ENCODE measurements around the gene PWWP2B. TPM values are rescaled to one million over a fixed set of nuclear protein-coding genes. Genes with fewer than 3 reads are reported as not detected.

Gene PWWP2B
- total RNA-seq, 2 donors from 2014 or later, result 11.8 to 12.7 TPM

GRCh38 chr10:132446661-132447445 lies 49.9 kb downstream of the PWWP2B start:
- intact Hi-C loops (cut with DNase I), result loop anchor here in 1 of 2 donors (10.0 kb wide), 1 partner anchor 222 kb away; no protein-coding TSS in a partner anchor
- DNase-seq, result no peak

GRCh38 chr10:132447446-132448247 lies 50.6 kb downstream of the PWWP2B start:
- intact Hi-C loops (cut with DNase I), result loop anchor here in 1 of 2 donors (10.0 kb wide), 1 partner anchor 223 kb away; no protein-coding TSS in a partner anchor
- DNase-seq, result no peak
- peak in 1 of 2 donors; percentile 7 for ATAC-seq

More at GRCh38 chr10:132446661-132447445, 49.9 kb downstream of the PWWP2B start:
- ATAC-seq, result peak; percentile 48 to 54

- intact Hi-C loops (cut with DNase I), result loop anchor here in 1 of 2 donors (10.0 kb wide), 1 partner anchor 223 kb away; no protein-coding TSS in a partner anchor
- peak; percentile 47 to 50 for ATAC-seq
- DNase-seq, result peak; percentile 73
These were observed 51.3 kb downstream of the PWWP2B start for GRCh38 chr10:132448248-132448731.

- ATAC-seq (no peak), DNase-seq (no peak)
- intact Hi-C loops (cut with DNase I), result loop anchor here in 1 of 2 donors (10.0 kb wide), 1 partner anchor 224 kb away; no protein-coding TSS in a partner anchor
These were observed 52.2 kb downstream of the PWWP2B start for GRCh38 chr10:132449051-132449810.

GRCh38 chr10:132449811-132450181 lies 52.8 kb downstream of the PWWP2B start:
- intact Hi-C loops (cut with DNase I), result loop anchor here in 1 of 2 donors (10.0 kb wide), 1 partner anchor 225 kb away; no protein-coding TSS in a partner anchor
- ATAC-seq, result no peak

GRCh38 chr10:132450466-132450824 lies 53.4 kb downstream of the PWWP2B start:
- DNase-seq (no peak), ATAC-seq (no peak)
- intact Hi-C loops (cut with DNase I), result no loop called here

More at GRCh38 chr10:132449811-132450181, 52.8 kb downstream of the PWWP2B start:
- DNase-seq, result no peak

GRCh38 chr10:132450825-132451505 lies 54.0 kb downstream of the PWWP2B start:
- intact Hi-C loops (cut with DNase I), result no loop called here
- ATAC-seq (no peak), DNase-seq (no peak)

- DNase-seq (no peak), ATAC-seq (no peak)
- intact Hi-C loops (cut with DNase I), result loop anchor here (2.0 kb wide), 2 partner anchors 61 to 229 kb away; no protein-coding TSS in a partner anchor
These were observed 54.7 kb downstream of the PWWP2B start for GRCh38 chr10:132451506-132452215.

- DNase-seq, result no peak
- intact Hi-C loops (cut with DNase I), result loop anchor here (2.0 kb wide), 2 partner anchors 61 to 229 kb away; no protein-coding TSS in a partner anchor
- ATAC-seq, result peak; percentile 8 to 13
These were observed 55.2 kb downstream of the PWWP2B start for GRCh38 chr10:132452216-132452650.

GRCh38 chr10:132452651-132453469 lies 55.9 kb downstream of the PWWP2B start:
- ATAC-seq (peak; percentile 84 to 91), DNase-seq (peak; percentile 85)
- intact Hi-C loops (cut with DNase I), result loop anchor here (1.0 to 2.0 kb wide), 3 partner anchors 62 to 230 kb away; no protein-coding TSS in a partner anchor

GRCh38 chr10:132453470-132453861 lies 56.5 kb downstream of the PWWP2B start:
- DNase-seq, result no peak
- intact Hi-C loops (cut with DNase I), result loop anchor here (1.0 to 2.0 kb wide), 3 partner anchors 63 to 231 kb away; no protein-coding TSS in a partner anchor
- ATAC-seq, result no peak

GRCh38 chr10:132454296-132455198 lies 57.5 kb downstream of the PWWP2B start:
- DNase-seq (no peak), ATAC-seq (no peak)
- intact Hi-C loops (cut with DNase I), result no loop called here

- intact Hi-C loops (cut with DNase I), result no loop called here
- ATAC-seq, result no peak
These were observed 58.5 kb downstream of the PWWP2B start for GRCh38 chr10:132455441-132455971.

GRCh38 chr10:132455986-132456847 lies 59.2 kb downstream of the PWWP2B start:
- no peak for ATAC-seq
- no peak for DNase-seq
- intact Hi-C loops (cut with DNase I), result no loop called here

More at GRCh38 chr10:132455441-132455971, 58.5 kb downstream of the PWWP2B start:
- no peak for DNase-seq

All from left cardiac atrium (tissue), 4 donors.